GM23248 (cell line): ENCODE data around the gene TIAL1. TPM values are rescaled to one million over a fixed set of nuclear protein-coding genes. Genes with fewer than 3 reads are reported as not detected.

Source experiments
- DNase-seq: peaks from one replicate; pipeline ENCODE4 v3.0.0-alpha.2; 2015
- H2AFZ ChIP-seq: fragments of 200-600 bp; sonication (generic); 2 replicates; pipeline ENCODE4 v1.6.1; 2016; ENCODE audit warnings: antibody characterized with exemption
- H3F3A ChIP-seq: fragments of 200-600 bp; sonication (generic); 2 replicates; pipeline ENCODE4 v1.6.1; 2016; ENCODE audit warnings: mild to moderate bottlenecking, antibody characterized with exemption, mixed run types; ENCODE audit not compliant: insufficient read depth
- H3K27ac ChIP-seq: fragments of 200-600 bp; sonication (generic); 2 replicates; pipeline ENCODE4 v1.5.1; 2016; ENCODE audit warnings: mild to moderate bottlenecking
- H3K27me3 ChIP-seq: fragments of 200-600 bp; sonication (generic); replicated peaks from 2 replicates; pipeline ENCODE4 v1.6.1; 2016; ENCODE audit warnings: mild to moderate bottlenecking; ENCODE audit not compliant: insufficient read depth
- H3K36me3 ChIP-seq: fragments of 200-600 bp; sonication (generic); 2 replicates; pipeline ENCODE4 v1.6.1; 2016; ENCODE audit warnings: low read depth, mild to moderate bottlenecking
- H3K4me1 ChIP-seq: fragments of 200-600 bp; sonication (generic); 2 replicates; pipeline ENCODE4 v1.6.1; 2016; ENCODE audit warnings: mild to moderate bottlenecking; ENCODE audit not compliant: insufficient read depth
- H3K4me2 ChIP-seq: fragments of 200-600 bp; sonication (generic); one replicate; pipeline ENCODE4 v1.6.1; 2016; ENCODE audit warnings: mild to moderate bottlenecking; ENCODE audit not compliant: unreplicated experiment
- H3K4me3 ChIP-seq: fragments of 200-600 bp; sonication (generic); 2 replicates; pipeline ENCODE4 v1.5.1; 2016; ENCODE audit warnings: mild to moderate bottlenecking
- H3K79me2 ChIP-seq: fragments of 200-600 bp; sonication (generic); 2 replicates; pipeline ENCODE4 v1.6.1; 2016; ENCODE audit warnings: mild to moderate bottlenecking; ENCODE audit not compliant: insufficient read depth
- H3K9ac ChIP-seq: fragments of 200-600 bp; sonication (generic); 2 replicates; pipeline ENCODE4 v1.6.1; 2016; ENCODE audit warnings: mild to moderate bottlenecking
- H3K9me2 ChIP-seq: fragments of 200-600 bp; sonication (generic); 2 replicates; pipeline ENCODE4 v1.6.1; 2016; ENCODE audit warnings: mixed run types, mild to moderate bottlenecking, moderate library complexity; ENCODE audit not compliant: insufficient read depth
- H3K9me3 ChIP-seq: fragments of 200-600 bp; sonication (generic); one replicate; pipeline ENCODE4 v1.6.1; 2017; ENCODE audit warnings: low read depth
- H4K20me1 ChIP-seq: fragments of 200-600 bp; sonication (generic); 2 replicates; pipeline ENCODE4 v1.6.0; 2016; ENCODE audit not compliant: insufficient read depth
- EZH2 ChIP-seq: fragments of 200-600 bp; sonication (generic); IDR thresholded peaks from 2 replicates; pipeline ENCODE4 v1.6.1; 2018; ENCODE audit warnings: antibody characterized with exemption, mild to moderate bottlenecking; ENCODE audit not compliant: insufficient read depth, poor library complexity, severe bottlenecking
- EZH2phosphoT487 ChIP-seq: fragments of 200-600 bp; sonication (generic); IDR thresholded peaks from 2 replicates; pipeline ENCODE4 v1.6.1; 2018; ENCODE audit warnings: antibody characterized with exemption, moderate library complexity, mild to moderate bottlenecking, low read depth; ENCODE audit not compliant: insufficient read depth
- WGBS, 2 experiments: methylation state at CpG; one replicate each; pipeline ENCODE4 v1.1.6; 2015 to 2017; ENCODE audit warnings: low lambda C conversion rate in 2 of 2, low coverage in 1 of 2; ENCODE audit errors: missing lambda C conversion rate in 2 of 2; 5-methylcytosine and 5-hydroxymethylcytosine counted together
- in situ Hi-C: fragments of 300-500 bp; cut with MboI; formaldehyde crosslinking; loops from 2 replicates; pipeline ENCODE4 v1.15.0; 2020
- polyA plus RNA-seq: library from polyadenylated mRNA; unstranded; fragments of >200 nt; fragmentation: Nextera tagmentation; extraction: Ambion mirVana; gene quantifications from 2 replicates; pipeline ENCODE4 v1.2.1, GENCODE V29; 2016
- total RNA-seq: library from RNA; depleted of rRNA; stranded (reverse); fragments of >200 nt; shearing (Covaris generic); gene quantifications from 2 replicates; pipeline ENCODE4 v1.2.3, GENCODE V29; 2014

Gene TIAL1
- total and polyA plus RNA-seq, 2 experiments from 2014 or later = 24.1 to 43.6 TPM

GRCh38 chr10:119602241-119603095, 5.7 kb upstream of the TIAL1 start:
- DNase-seq = peak; percentile 64
- Histone ChIP-seq H3K36me3 (no peaks in the 10 kb centered on the region), H3F3A (peaks cover 2% of the 10 kb centered on the region), H3K9me2 (no peaks in the 10 kb centered on the region), H3K4me2 (no peak overlapping the region), H2AFZ (no peak overlapping the region), H3K9ac (no peak overlapping the region), H4K20me1 (no peaks in the 10 kb centered on the region), H3K27ac (no peak overlapping the region), H3K9me3 (no peaks in the 10 kb centered on the region), H3K4me3 (no peak overlapping the region), H3K27me3 (no peaks in the 10 kb centered on the region), H3K79me2 (peaks cover 10% of the 10 kb centered on the region), H3K4me1 (peaks cover 6% of the 10 kb centered on the region)
- in situ Hi-C loops = loop anchor here (10.0 kb wide), 1 partner anchor 252 kb away; no protein-coding TSS in a partner anchor
- WGBS, 2 experiments = 32 to 40% methylated on average over 2 of the region's 2 CpGs
- TF ChIP-seq EZH2 = no peak
- TF ChIP-seq EZH2phosphoT487 = no peak

GRCh38 chr10:119598397-119598796, 1.6 kb upstream of the TIAL1 start:
- H3K9me2 ChIP-seq = no peaks in the 10 kb centered on the region
- no peaks in the 10 kb centered on the region for H3K27me3 ChIP-seq
- WGBS, 2 experiments = 96 to 98% methylated on average over 7 of the region's 7 CpGs
- H4K20me1 ChIP-seq = peaks cover 5% of the 10 kb centered on the region
- no peak overlapping the region for H3K4me2 ChIP-seq
- no peak overlapping the region for H2AFZ ChIP-seq
- H3K9ac ChIP-seq = no peak overlapping the region
- peaks cover 38% of the 10 kb centered on the region for H3K79me2 ChIP-seq
- peaks cover 10% of the 10 kb centered on the region; the same call in 1 of the 2 replicates for H3K36me3 ChIP-seq
- TF ChIP-seq EZH2phosphoT487 = no peak
- no peak for TF ChIP-seq EZH2
- H3K4me1 ChIP-seq = peaks cover 26% of the 10 kb centered on the region
- H3K4me3 ChIP-seq = no peak overlapping the region
- in situ Hi-C loops = no loop called here
- no peak overlapping the region for H3K27ac ChIP-seq
- H3F3A ChIP-seq = peaks cover 27% of the 10 kb centered on the region
- no peaks in the 10 kb centered on the region for H3K9me3 ChIP-seq
- no peak for DNase-seq

- H4K20me1 ChIP-seq = peaks cover 13% of the 10 kb centered on the region
- H3K9me3 ChIP-seq = no peaks in the 10 kb centered on the region
- H3K79me2 ChIP-seq = peaks cover 46% of the 10 kb centered on the region
- TF ChIP-seq EZH2 = no peak
- TF ChIP-seq EZH2phosphoT487 = no peak
- peak overlapping the region; percentile 79 for H3K4me2 ChIP-seq
- H3K36me3 ChIP-seq = peaks cover 10% of the 10 kb centered on the region; the same call in 1 of the 2 replicates
- H2AFZ ChIP-seq = peak overlapping the region; percentile 67
- H3K27me3 ChIP-seq = no peaks in the 10 kb centered on the region
- H3F3A ChIP-seq = peaks cover 31% of the 10 kb centered on the region
- H3K4me1 ChIP-seq = peaks cover 34% of the 10 kb centered on the region
- peak overlapping the region; percentile 47 for H3K27ac ChIP-seq
- 40 to 42% methylated on average over 21 of the region's 21 CpGs for WGBS, 2 experiments
- H3K9me2 ChIP-seq = no peaks in the 10 kb centered on the region
- H3K4me3 ChIP-seq = peak overlapping the region; percentile 79
- no peak for DNase-seq
- peak overlapping the region; percentile 71 for H3K9ac ChIP-seq
- in situ Hi-C loops = no loop called here
These were observed 832 bp upstream of the TIAL1 start for GRCh38 chr10:119597405-119598186.

GRCh38 chr10:119595676-119596515, 868 bp downstream of the TIAL1 start:
- H3F3A ChIP-seq = peaks cover 31% of the 10 kb centered on the region
- peaks cover 49% of the 10 kb centered on the region for H3K4me1 ChIP-seq
- no peaks in the 10 kb centered on the region for H3K9me3 ChIP-seq
- peak; percentile 75 for DNase-seq
- peak overlapping the region; percentile 79 for H3K4me3 ChIP-seq
- TF ChIP-seq EZH2 (no peak), EZH2phosphoT487 (no peak)
- in situ Hi-C loops = no loop called here
- 0 to 5% methylated on average over 22 to 50 of the region's 50 CpGs for WGBS, 2 experiments
- H3K79me2 ChIP-seq = peaks cover 63% of the 10 kb centered on the region
- peaks cover 25% of the 10 kb centered on the region for H4K20me1 ChIP-seq
- peak overlapping the region; percentile 87 for H2AFZ ChIP-seq
- peak overlapping the region; percentile 91 for H3K9ac ChIP-seq
- H3K27me3 ChIP-seq = no peaks in the 10 kb centered on the region
- no peaks in the 10 kb centered on the region for H3K9me2 ChIP-seq
- peaks cover 10% of the 10 kb centered on the region; the same call in 1 of the 2 replicates for H3K36me3 ChIP-seq
- peak overlapping the region; percentile 96 for H3K27ac ChIP-seq
- H3K4me2 ChIP-seq = peak overlapping the region; percentile 92
